NCI-H446 (cell line): Measurements from ENCODE around the gene KAT2B.
"Not testable (repeated sequence)": the region's sequence is repeated elsewhere in the genome, so short reads cannot be mapped to it uniquely, and the experiment has no call there.

Experiments
- DNase-seq, 2 experiments: peaks; one replicate each; lab custom pipeline; 2025; lab: John Stamatoyannopoulos, UW

Gene KAT2B

GRCh38 chr3:20041197-20041780, 1.0 kb downstream of the KAT2B start:
- peak in 1 of 2 experiments; percentile 59 for DNase-seq

- no peak for DNase-seq
These were observed 2.1 kb downstream of the KAT2B start for GRCh38 chr3:20042331-20042730.

GRCh38 chr3:20043396-20043795, 3.1 kb downstream of the KAT2B start:
- peak in 1 of 2 experiments; percentile 1 for DNase-seq

GRCh38 chr3:20043825-20044224, 3.6 kb downstream of the KAT2B start:
- no peak for DNase-seq

GRCh38 chr3:20045141-20045540, 4.9 kb downstream of the KAT2B start:
- DNase-seq = not testable (repeated sequence)

- DNase-seq = no peak
These were observed 6.3 kb downstream of the KAT2B start for GRCh38 chr3:20046556-20046955.

GRCh38 chr3:20047341-20047779, 7.1 kb downstream of the KAT2B start:
- no peak for DNase-seq

- DNase-seq = peak in 1 of 2 experiments; percentile 0
These were observed 8.0 kb downstream of the KAT2B start for GRCh38 chr3:20047976-20048883.

GRCh38 chr3:20051123-20051806, 11.0 kb downstream of the KAT2B start:
- no peak for DNase-seq

GRCh38 chr3:20052851-20053250, 12.6 kb downstream of the KAT2B start:
- DNase-seq = no peak

GRCh38 chr3:20054549-20054987, 14.3 kb downstream of the KAT2B start:
- DNase-seq = peak; percentile 30 to 63

- DNase-seq = no peak
These were observed 15.0 kb downstream of the KAT2B start for GRCh38 chr3:20055020-20055775.

- no peak for DNase-seq
These were observed 15.6 kb downstream of the KAT2B start for GRCh38 chr3:20055842-20056241.

- peak in 1 of 2 experiments; percentile 45 for DNase-seq
These were observed 16.7 kb downstream of the KAT2B start for GRCh38 chr3:20056725-20057611.

GRCh38 chr3:20057612-20058180, 17.4 kb downstream of the KAT2B start:
- peak; percentile 4 to 41 for DNase-seq

- no peak for DNase-seq
These were observed 19.7 kb downstream of the KAT2B start for GRCh38 chr3:20059929-20060328.

GRCh38 chr3:20060974-20061685, 20.9 kb downstream of the KAT2B start:
- DNase-seq = no peak

- no peak for DNase-seq
These were observed 22.8 kb downstream of the KAT2B start for GRCh38 chr3:20062996-20063395.

- no peak for DNase-seq
These were observed 24.1 kb downstream of the KAT2B start for GRCh38 chr3:20064387-20064786.
